Posterior cingulate gyrus (tissue), 11 donors: ENCODE measurements around the gene NBAS.
"Not testable (repeated sequence)": the region's sequence is repeated elsewhere in the genome, so short reads cannot be mapped to it uniquely, and the experiment has no call there.

Experiments used
- DNase-seq, 10 donors: peaks; one replicate each; pipeline versions ENCODE4 v3.0.0 to v3.0.0-alpha.2; 2020 to 2021; ENCODE audit warnings: mixed read lengths in 3 of 10
- intact Hi-C: fragments of 100-400 bp; cut with DNase I; formaldehyde crosslinking; loops from one replicate; pipeline ENCODE4 v1.15.1; 2023

NBAS gene

GRCh38 chr2:15432642-15433256, 128.4 kb downstream of the NBAS start:
- no peak for DNase-seq
- intact Hi-C loops = no loop called here

- intact Hi-C loops = no loop called here
- DNase-seq = no peak
These were observed 132.1 kb downstream of the NBAS start for GRCh38 chr2:15429032-15429431.

- intact Hi-C loops = no loop called here
- DNase-seq = no peak
These were observed 133.1 kb downstream of the NBAS start for GRCh38 chr2:15427987-15428386.

- no peak for DNase-seq
- intact Hi-C loops = no loop called here
These were observed 134.5 kb downstream of the NBAS start for GRCh38 chr2:15426606-15427005.

- intact Hi-C loops = no loop called here
These were observed 135.4 kb downstream of the NBAS start for GRCh38 chr2:15425712-15426111.

GRCh38 chr2:15421753-15422152, 139.4 kb downstream of the NBAS start:
- intact Hi-C loops = no loop called here
- DNase-seq = no peak

More at GRCh38 chr2:15425712-15426111, 135.4 kb downstream of the NBAS start:
- no peak for DNase-seq

GRCh38 chr2:15415748-15416147, 145.4 kb downstream of the NBAS start:
- intact Hi-C loops = no loop called here

GRCh38 chr2:15412779-15413178, 148.4 kb downstream of the NBAS start:
- no peak for DNase-seq

More at GRCh38 chr2:15415748-15416147, 145.4 kb downstream of the NBAS start:
- no peak for DNase-seq

GRCh38 chr2:15412309-15412708, 148.8 kb downstream of the NBAS start:
- intact Hi-C loops = no loop called here
- no peak for DNase-seq

More at GRCh38 chr2:15412779-15413178, 148.4 kb downstream of the NBAS start:
- intact Hi-C loops = no loop called here

- intact Hi-C loops = no loop called here
- DNase-seq = peak in 1 of 10 donors; percentile 78
These were observed 150.2 kb downstream of the NBAS start for GRCh38 chr2:15410884-15411283.

GRCh38 chr2:15408759-15409158, 152.4 kb downstream of the NBAS start:
- intact Hi-C loops = no loop called here
- DNase-seq = no peak

- intact Hi-C loops = no loop called here
- DNase-seq = no peak
These were observed 153.5 kb downstream of the NBAS start for GRCh38 chr2:15407666-15408065.

- DNase-seq, intact Hi-C loops: not testable (repeated sequence)
These were observed 156.6 kb downstream of the NBAS start for GRCh38 chr2:15404511-15404910.

GRCh38 chr2:15400240-15400826, 160.8 kb downstream of the NBAS start:
- DNase-seq = no peak
- intact Hi-C loops = no loop called here

GRCh38 chr2:15399241-15399640, 161.9 kb downstream of the NBAS start:
- intact Hi-C loops = no loop called here
- DNase-seq = no peak

- no peak for DNase-seq
- intact Hi-C loops = no loop called here
These were observed 169.4 kb downstream of the NBAS start for GRCh38 chr2:15391751-15392150.

- intact Hi-C loops = no loop called here
- no peak for DNase-seq
These were observed 171.2 kb downstream of the NBAS start for GRCh38 chr2:15389895-15390294.

- no peak for DNase-seq
- intact Hi-C loops = no loop called here
These were observed 171.8 kb downstream of the NBAS start for GRCh38 chr2:15389326-15389700.

- DNase-seq = no peak
- intact Hi-C loops = no loop called here
These were observed 172.5 kb downstream of the NBAS start for GRCh38 chr2:15388406-15389325.

GRCh38 chr2:15385184-15385583, 175.9 kb downstream of the NBAS start:
- no peak for DNase-seq
- intact Hi-C loops = no loop called here

- no peak for DNase-seq
- intact Hi-C loops = no loop called here
These were observed 177.3 kb downstream of the NBAS start for GRCh38 chr2:15383695-15384350.
